Panc1 (cell line): Measurements from ENCODE around the gene WRAP73.

ENCODE experiments used
- POLR2AphosphoS5 ChIP-seq: IDR thresholded peaks from 2 replicates; pipeline ENCODE4 v1.6.1; 2012; ENCODE audit warnings: mild to moderate bottlenecking, low read depth, low read length, moderate library complexity
- TF ChIP-seq, protein P1 (sequence below): fragments of 450-650 bp; IDR thresholded peaks from 2 replicates; pipeline ENCODE4 v1.5.1; 2017; ENCODE audit warnings: mild to moderate bottlenecking
- TF ChIP-seq, protein P2 (sequence below), 2 experiments: IDR thresholded peaks; 2 replicates each; pipeline ENCODE4 v1.6.1; 2011 to 2012; ENCODE audit warnings: low read depth in 2 of 2, control low read depth in 1 of 2, low read length in 1 of 2, mild to moderate bottlenecking in 1 of 2, moderate library complexity in 1 of 2; ENCODE audit not compliant: insufficient read depth in 1 of 2

DNA sequence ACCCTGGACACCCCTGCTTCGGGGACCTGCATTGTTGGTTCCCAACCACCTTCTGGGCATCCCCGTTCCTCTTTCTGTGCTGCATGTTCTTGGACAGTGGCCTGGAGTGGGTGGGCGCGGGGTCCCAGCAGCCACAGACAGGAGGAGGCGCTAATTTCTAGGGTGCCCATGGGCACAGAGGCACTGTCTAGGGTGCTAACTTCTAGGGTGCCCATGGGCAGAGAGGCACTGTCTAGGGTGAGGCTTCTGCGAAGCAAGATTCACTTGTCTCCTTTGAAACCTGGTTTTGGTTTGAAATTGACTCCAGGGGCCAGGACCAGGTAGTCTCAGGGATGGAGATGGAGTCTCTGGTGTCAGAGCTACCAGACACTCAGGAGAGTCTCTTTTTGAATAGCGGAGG is 37.8 kb downstream of the WRAP73 start:
- TF ChIP-seq, protein P1, sequence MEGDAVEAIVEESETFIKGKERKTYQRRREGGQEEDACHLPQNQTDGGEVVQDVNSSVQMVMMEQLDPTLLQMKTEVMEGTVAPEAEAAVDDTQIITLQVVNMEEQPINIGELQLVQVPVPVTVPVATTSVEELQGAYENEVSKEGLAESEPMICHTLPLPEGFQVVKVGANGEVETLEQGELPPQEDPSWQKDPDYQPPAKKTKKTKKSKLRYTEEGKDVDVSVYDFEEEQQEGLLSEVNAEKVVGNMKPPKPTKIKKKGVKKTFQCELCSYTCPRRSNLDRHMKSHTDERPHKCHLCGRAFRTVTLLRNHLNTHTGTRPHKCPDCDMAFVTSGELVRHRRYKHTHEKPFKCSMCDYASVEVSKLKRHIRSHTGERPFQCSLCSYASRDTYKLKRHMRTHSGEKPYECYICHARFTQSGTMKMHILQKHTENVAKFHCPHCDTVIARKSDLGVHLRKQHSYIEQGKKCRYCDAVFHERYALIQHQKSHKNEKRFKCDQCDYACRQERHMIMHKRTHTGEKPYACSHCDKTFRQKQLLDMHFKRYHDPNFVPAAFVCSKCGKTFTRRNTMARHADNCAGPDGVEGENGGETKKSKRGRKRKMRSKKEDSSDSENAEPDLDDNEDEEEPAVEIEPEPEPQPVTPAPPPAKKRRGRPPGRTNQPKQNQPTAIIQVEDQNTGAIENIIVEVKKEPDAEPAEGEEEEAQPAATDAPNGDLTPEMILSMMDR = no peak
- TF ChIP-seq POLR2AphosphoS5 = no peak
- TF ChIP-seq, protein P2, sequence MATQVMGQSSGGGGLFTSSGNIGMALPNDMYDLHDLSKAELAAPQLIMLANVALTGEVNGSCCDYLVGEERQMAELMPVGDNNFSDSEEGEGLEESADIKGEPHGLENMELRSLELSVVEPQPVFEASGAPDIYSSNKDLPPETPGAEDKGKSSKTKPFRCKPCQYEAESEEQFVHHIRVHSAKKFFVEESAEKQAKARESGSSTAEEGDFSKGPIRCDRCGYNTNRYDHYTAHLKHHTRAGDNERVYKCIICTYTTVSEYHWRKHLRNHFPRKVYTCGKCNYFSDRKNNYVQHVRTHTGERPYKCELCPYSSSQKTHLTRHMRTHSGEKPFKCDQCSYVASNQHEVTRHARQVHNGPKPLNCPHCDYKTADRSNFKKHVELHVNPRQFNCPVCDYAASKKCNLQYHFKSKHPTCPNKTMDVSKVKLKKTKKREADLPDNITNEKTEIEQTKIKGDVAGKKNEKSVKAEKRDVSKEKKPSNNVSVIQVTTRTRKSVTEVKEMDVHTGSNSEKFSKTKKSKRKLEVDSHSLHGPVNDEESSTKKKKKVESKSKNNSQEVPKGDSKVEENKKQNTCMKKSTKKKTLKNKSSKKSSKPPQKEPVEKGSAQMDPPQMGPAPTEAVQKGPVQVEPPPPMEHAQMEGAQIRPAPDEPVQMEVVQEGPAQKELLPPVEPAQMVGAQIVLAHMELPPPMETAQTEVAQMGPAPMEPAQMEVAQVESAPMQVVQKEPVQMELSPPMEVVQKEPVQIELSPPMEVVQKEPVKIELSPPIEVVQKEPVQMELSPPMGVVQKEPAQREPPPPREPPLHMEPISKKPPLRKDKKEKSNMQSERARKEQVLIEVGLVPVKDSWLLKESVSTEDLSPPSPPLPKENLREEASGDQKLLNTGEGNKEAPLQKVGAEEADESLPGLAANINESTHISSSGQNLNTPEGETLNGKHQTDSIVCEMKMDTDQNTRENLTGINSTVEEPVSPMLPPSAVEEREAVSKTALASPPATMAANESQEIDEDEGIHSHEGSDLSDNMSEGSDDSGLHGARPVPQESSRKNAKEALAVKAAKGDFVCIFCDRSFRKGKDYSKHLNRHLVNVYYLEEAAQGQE (IDR thresholded peaks at IDR 0.05; ENCODE audit: insufficient read depth in 1 of 2, low read depth in 2 of 2, low read length in 1 of 2) = no peak
